Loucy (cell line): ENCODE data around the gene TUBD1.

Experiments
- CTCF ChIP-seq: fragments of 200-600 bp; sonication (generic); conservative IDR thresholded peaks from 2 replicates; pipeline ENCODE4 v1.5.1; 2014; ENCODE audit warnings: mild to moderate bottlenecking, antibody characterized with exemption, low read length
- EZH2phosphoT487 ChIP-seq: fragments of 200-600 bp; IDR thresholded peaks from 2 replicates; pipeline ENCODE4 v1.6.1; 2018; ENCODE audit warnings: antibody characterized with exemption, mild to moderate bottlenecking, moderate library complexity, borderline replicate concordance

- TF ChIP-seq CTCF = no peak
- no peak for TF ChIP-seq EZH2phosphoT487
Observed at GRCh38 chr17:59888145-59888750, 4.5 kb downstream of the TUBD1 start.
